GM23338 (cell line): Measurements from ENCODE around the gene CLEC4G. TPM values are rescaled to one million over a fixed set of nuclear protein-coding genes. Genes with fewer than 3 reads are reported as not detected.
A peak's percentile ranks its signal among the peaks of the same experiment; 100 is the strongest.

ENCODE experiments used
- ATAC-seq: fragments of 200-7000 bp; cut with Tn5 transposase; 3 replicates; pipeline ENCODE4 v1.9.1; 2020
- DNase-seq: peaks from one replicate; pipeline ENCODE4 v3.0.0-alpha.2; 2015; ENCODE audit warnings: low spot score
- H2AFZ ChIP-seq: fragments of 200-600 bp; sonication (generic); 2 replicates; pipeline ENCODE4 v1.8.0; 2016; ENCODE audit warnings: antibody characterized with exemption, mild to moderate bottlenecking, moderate library complexity
- H3F3A ChIP-seq: fragments of 200-600 bp; sonication (generic); replicated peaks from 2 replicates; pipeline ENCODE4 v1.8.0; 2017; ENCODE audit warnings: antibody characterized with exemption, mixed run types, low read depth
- H3K27ac ChIP-seq: fragments of 200-600 bp; sonication (generic); 2 replicates; pipeline ENCODE4 v1.6.1; 2016; ENCODE audit warnings: low read depth
- H3K27me3 ChIP-seq: fragments of 200-600 bp; sonication (generic); 2 replicates; pipeline ENCODE4 v1.8.0; 2016; ENCODE audit warnings: mild to moderate bottlenecking, mixed run types, moderate library complexity; ENCODE audit not compliant: insufficient read depth
- H3K36me3 ChIP-seq: fragments of 200-600 bp; sonication (generic); 2 replicates; pipeline ENCODE4 v1.8.0; 2016; ENCODE audit warnings: mild to moderate bottlenecking; ENCODE audit not compliant: insufficient read depth
- H3K4me1 ChIP-seq: fragments of 200-600 bp; sonication (generic); 2 replicates; pipeline ENCODE4 v1.8.0; 2016; ENCODE audit warnings: mild to moderate bottlenecking, moderate library complexity; ENCODE audit not compliant: insufficient read depth
- H3K4me2 ChIP-seq: fragments of 200-600 bp; sonication (generic); 2 replicates; pipeline ENCODE4 v1.7.1; 2017; ENCODE audit warnings: mixed run types
- H3K4me3 ChIP-seq: fragments of 200-600 bp; sonication (generic); 2 replicates; pipeline ENCODE4 v1.6.1; 2016; ENCODE audit warnings: mixed run types
- H3K79me2 ChIP-seq: fragments of 200-600 bp; sonication (generic); replicated peaks from 2 replicates; pipeline ENCODE4 v1.8.0; 2017; ENCODE audit warnings: mild to moderate bottlenecking; ENCODE audit not compliant: insufficient read depth
- H3K9me2 ChIP-seq: fragments of 200-600 bp; sonication (generic); 2 replicates; pipeline ENCODE4 v1.8.0; 2017; ENCODE audit not compliant: insufficient read depth
- H4K20me1 ChIP-seq: fragments of 200-600 bp; sonication (generic); replicated peaks from 2 replicates; pipeline ENCODE4 v1.8.0; 2017; ENCODE audit warnings: mild to moderate bottlenecking; ENCODE audit not compliant: insufficient read depth
- H3K27ac Mint-ChIP-seq: 2 replicates; pipeline ENCODE4 v1.8.0; 2020; ENCODE audit warnings: inconsistent platforms, mild to moderate bottlenecking, moderate library complexity, mixed read lengths
- H3K27me3 Mint-ChIP-seq: 3 replicates; pipeline ENCODE4 v1.8.0; 2022; ENCODE audit warnings: low read depth, mild to moderate bottlenecking, moderate library complexity, mixed read lengths, inconsistent platforms; ENCODE audit not compliant: insufficient read depth, poor library complexity
- H3K36me3 Mint-ChIP-seq: 3 replicates; pipeline ENCODE4 v1.8.0; 2021; ENCODE audit warnings: low read depth, mild to moderate bottlenecking, inconsistent platforms, moderate library complexity, mixed read lengths
- H3K4me1 Mint-ChIP-seq: 3 replicates; pipeline ENCODE4 v1.8.0; 2020; ENCODE audit warnings: mild to moderate bottlenecking, inconsistent platforms, mixed read lengths
- H3K4me3 Mint-ChIP-seq: 3 replicates; pipeline ENCODE4 v1.8.0; 2021; ENCODE audit warnings: moderate library complexity, mild to moderate bottlenecking, inconsistent platforms, mixed read lengths
- H3K9me3 Mint-ChIP-seq: 3 replicates; pipeline ENCODE4 v1.8.0; 2020; ENCODE audit warnings: moderate library complexity, mild to moderate bottlenecking, inconsistent platforms, mixed read lengths
- CREB1 ChIP-seq: fragments of 250-450 bp; sonication (Bioruptor Pico); IDR thresholded peaks from 2 replicates; pipeline ENCODE4 v1.5.0; 2020; ENCODE audit warnings: low read depth, mild to moderate bottlenecking, moderate library complexity
- CTCF ChIP-seq, 2 experiments: fragments of 200-600 bp in 1 of 2; sonication (generic) in 1 of 2; conservative IDR thresholded peaks; 2 replicates each; pipeline versions ENCODE4 v1.5.1 to v1.6.1; 2016 to 2017; ENCODE audit warnings: antibody characterized with exemption in 2 of 2, low read depth in 2 of 2, mild to moderate bottlenecking in 2 of 2, moderate library complexity in 1 of 2
- ETS1 ChIP-seq: IDR thresholded peaks from 2 replicates; pipeline ENCODE4 v1.6.1; 2016; ENCODE audit warnings: antibody characterized with exemption
- EZH2 ChIP-seq: fragments of 200-600 bp; sonication (generic); IDR thresholded peaks from one replicate; pipeline ENCODE4 v1.8.0; 2017; ENCODE audit warnings: antibody characterized with exemption, mild to moderate bottlenecking, low read depth; ENCODE audit not compliant: unreplicated experiment
- EZH2phosphoT487 ChIP-seq: fragments of 200-600 bp; sonication (generic); IDR thresholded peaks from one replicate; pipeline ENCODE4 v1.8.1; 2018; ENCODE audit warnings: antibody characterized with exemption; ENCODE audit not compliant: unreplicated experiment
- JUNB ChIP-seq: IDR thresholded peaks from one replicate; pipeline ENCODE4 v1.6.1; 2016; ENCODE audit warnings: antibody characterized with exemption; ENCODE audit not compliant: unreplicated experiment
- NANOG ChIP-seq: IDR thresholded peaks from 2 replicates; pipeline ENCODE4 v1.6.1; 2016; ENCODE audit warnings: antibody characterized with exemption, borderline replicate concordance
- POLR2AphosphoS5 ChIP-seq: IDR thresholded peaks from 2 replicates; pipeline ENCODE4 v1.6.1; 2016; ENCODE audit warnings: antibody characterized with exemption, low read depth
- STAT1 ChIP-seq: IDR thresholded peaks from one replicate; pipeline ENCODE4 v1.6.1; 2016; ENCODE audit warnings: antibody characterized with exemption; ENCODE audit not compliant: unreplicated experiment
- ZNF114 ChIP-seq: fragments of 250-450 bp; sonication (Bioruptor Pico); IDR thresholded peaks from 2 replicates; pipeline ENCODE4 v1.5.0; 2020; ENCODE audit warnings: mild to moderate bottlenecking, moderate library complexity
- ZNF331 ChIP-seq: fragments of 250-450 bp; sonication (Bioruptor Pico); IDR thresholded peaks from 2 replicates; pipeline ENCODE4 v1.5.0; 2020; ENCODE audit warnings: low read depth, mild to moderate bottlenecking, moderate library complexity
- polyA plus RNA-seq: library from polyadenylated mRNA; unstranded; fragments of >200 nt; fragmentation: Nextera tagmentation; extraction: Ambion mirVana; gene quantifications from 2 replicates; pipeline ENCODE4 v1.2.1, GENCODE V29; 2016
- total RNA-seq: library from RNA; depleted of rRNA; stranded (reverse); fragments of >200 nt; shearing (Covaris generic); gene quantifications from 2 replicates; pipeline ENCODE4 v1.2.3, GENCODE V29; 2014
- TF ChIP-seq, protein P1 (sequence below): IDR thresholded peaks from one replicate; pipeline ENCODE4 v1.6.1; 2018; ENCODE audit warnings: antibody characterized with exemption; ENCODE audit not compliant: unreplicated experiment
- TF ChIP-seq, protein P2 (sequence below): fragments of 250-450 bp; sonication (Bioruptor Pico); IDR thresholded peaks from 2 replicates; pipeline ENCODE4 v1.5.0; 2020; ENCODE audit warnings: mild to moderate bottlenecking, moderate library complexity

CLEC4G gene
- total and polyA plus RNA-seq, 2 experiments from 2014 or later, result 0.52 to 0.65 TPM

DNA sequence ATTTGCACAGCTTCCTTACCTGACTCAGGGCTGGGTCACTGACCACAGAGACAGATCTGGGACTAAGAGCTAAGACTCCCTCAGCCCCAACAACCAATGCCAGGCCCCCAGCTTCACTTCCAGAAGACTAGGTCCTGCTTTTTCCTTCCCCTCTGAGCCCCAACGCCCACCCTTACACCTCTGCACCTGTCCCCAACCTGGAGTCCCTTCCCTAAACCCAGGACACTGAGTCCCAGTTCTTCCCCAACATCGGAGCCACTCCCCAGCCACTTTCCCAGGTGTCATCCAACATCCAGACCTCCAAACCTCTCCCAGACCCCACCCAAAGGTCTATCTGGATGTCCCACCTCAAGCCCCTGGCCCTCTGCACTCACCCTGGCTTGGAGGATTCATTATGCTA lies 32.9 kb downstream of the CLEC4G start:
- no peak overlapping the region for H3K4me3 ChIP-seq
- H3K36me3 ChIP-seq, result no peaks in the 10 kb centered on the region
- H3K4me1 Mint-ChIP-seq, result peaks cover 26% of the 10 kb centered on the region
- DNase-seq, result no peak
- H2AFZ ChIP-seq, result peak overlapping the region; percentile 84
- no peaks in the 10 kb centered on the region for H3K79me2 ChIP-seq
- H3K27ac Mint-ChIP-seq, result no peak overlapping the region
- no peaks in the 10 kb centered on the region; the same call in 2 of the 3 replicates for H3K9me3 Mint-ChIP-seq
- no peak overlapping the region for H3K4me3 Mint-ChIP-seq
- no peaks in the 10 kb centered on the region; the same call in 2 of the 3 replicates for H3K36me3 Mint-ChIP-seq
- no peaks in the 10 kb centered on the region for H3K9me2 ChIP-seq
- H3K27me3 Mint-ChIP-seq, result peaks cover 7% of the 10 kb centered on the region
- 0 out of 2 replicates have a peak, but pooled peaks cover 4% of the 10 kb centered on the region for H3K4me1 ChIP-seq
- no peaks in the 10 kb centered on the region for H4K20me1 ChIP-seq
- H3K4me2 ChIP-seq, result peak overlapping the region; percentile 43; the same call in 1 of the 2 replicates
- TF ChIP-seq ETS1, result no peak
- no peak for TF ChIP-seq ZNF114
- TF ChIP-seq NANOG, result no peak
- TF ChIP-seq JUNB, result no peak
- no peak for TF ChIP-seq ZNF331 (CRISPR knock-in tag)
- TF ChIP-seq POLR2AphosphoS5, result no peak
- no peak for TF ChIP-seq CREB1 (CRISPR knock-in tag)
- TF ChIP-seq EZH2phosphoT487, result no peak
- TF ChIP-seq CTCF (conservative IDR thresholded peaks at IDR 0.05; ENCODE audit: low read depth in 2 of 2), result no peak
- TF ChIP-seq EZH2, result no peak
- no peak for TF ChIP-seq STAT1
- TF ChIP-seq, protein P1, sequence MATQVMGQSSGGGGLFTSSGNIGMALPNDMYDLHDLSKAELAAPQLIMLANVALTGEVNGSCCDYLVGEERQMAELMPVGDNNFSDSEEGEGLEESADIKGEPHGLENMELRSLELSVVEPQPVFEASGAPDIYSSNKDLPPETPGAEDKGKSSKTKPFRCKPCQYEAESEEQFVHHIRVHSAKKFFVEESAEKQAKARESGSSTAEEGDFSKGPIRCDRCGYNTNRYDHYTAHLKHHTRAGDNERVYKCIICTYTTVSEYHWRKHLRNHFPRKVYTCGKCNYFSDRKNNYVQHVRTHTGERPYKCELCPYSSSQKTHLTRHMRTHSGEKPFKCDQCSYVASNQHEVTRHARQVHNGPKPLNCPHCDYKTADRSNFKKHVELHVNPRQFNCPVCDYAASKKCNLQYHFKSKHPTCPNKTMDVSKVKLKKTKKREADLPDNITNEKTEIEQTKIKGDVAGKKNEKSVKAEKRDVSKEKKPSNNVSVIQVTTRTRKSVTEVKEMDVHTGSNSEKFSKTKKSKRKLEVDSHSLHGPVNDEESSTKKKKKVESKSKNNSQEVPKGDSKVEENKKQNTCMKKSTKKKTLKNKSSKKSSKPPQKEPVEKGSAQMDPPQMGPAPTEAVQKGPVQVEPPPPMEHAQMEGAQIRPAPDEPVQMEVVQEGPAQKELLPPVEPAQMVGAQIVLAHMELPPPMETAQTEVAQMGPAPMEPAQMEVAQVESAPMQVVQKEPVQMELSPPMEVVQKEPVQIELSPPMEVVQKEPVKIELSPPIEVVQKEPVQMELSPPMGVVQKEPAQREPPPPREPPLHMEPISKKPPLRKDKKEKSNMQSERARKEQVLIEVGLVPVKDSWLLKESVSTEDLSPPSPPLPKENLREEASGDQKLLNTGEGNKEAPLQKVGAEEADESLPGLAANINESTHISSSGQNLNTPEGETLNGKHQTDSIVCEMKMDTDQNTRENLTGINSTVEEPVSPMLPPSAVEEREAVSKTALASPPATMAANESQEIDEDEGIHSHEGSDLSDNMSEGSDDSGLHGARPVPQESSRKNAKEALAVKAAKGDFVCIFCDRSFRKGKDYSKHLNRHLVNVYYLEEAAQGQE, result no peak
- TF ChIP-seq, protein P2, sequence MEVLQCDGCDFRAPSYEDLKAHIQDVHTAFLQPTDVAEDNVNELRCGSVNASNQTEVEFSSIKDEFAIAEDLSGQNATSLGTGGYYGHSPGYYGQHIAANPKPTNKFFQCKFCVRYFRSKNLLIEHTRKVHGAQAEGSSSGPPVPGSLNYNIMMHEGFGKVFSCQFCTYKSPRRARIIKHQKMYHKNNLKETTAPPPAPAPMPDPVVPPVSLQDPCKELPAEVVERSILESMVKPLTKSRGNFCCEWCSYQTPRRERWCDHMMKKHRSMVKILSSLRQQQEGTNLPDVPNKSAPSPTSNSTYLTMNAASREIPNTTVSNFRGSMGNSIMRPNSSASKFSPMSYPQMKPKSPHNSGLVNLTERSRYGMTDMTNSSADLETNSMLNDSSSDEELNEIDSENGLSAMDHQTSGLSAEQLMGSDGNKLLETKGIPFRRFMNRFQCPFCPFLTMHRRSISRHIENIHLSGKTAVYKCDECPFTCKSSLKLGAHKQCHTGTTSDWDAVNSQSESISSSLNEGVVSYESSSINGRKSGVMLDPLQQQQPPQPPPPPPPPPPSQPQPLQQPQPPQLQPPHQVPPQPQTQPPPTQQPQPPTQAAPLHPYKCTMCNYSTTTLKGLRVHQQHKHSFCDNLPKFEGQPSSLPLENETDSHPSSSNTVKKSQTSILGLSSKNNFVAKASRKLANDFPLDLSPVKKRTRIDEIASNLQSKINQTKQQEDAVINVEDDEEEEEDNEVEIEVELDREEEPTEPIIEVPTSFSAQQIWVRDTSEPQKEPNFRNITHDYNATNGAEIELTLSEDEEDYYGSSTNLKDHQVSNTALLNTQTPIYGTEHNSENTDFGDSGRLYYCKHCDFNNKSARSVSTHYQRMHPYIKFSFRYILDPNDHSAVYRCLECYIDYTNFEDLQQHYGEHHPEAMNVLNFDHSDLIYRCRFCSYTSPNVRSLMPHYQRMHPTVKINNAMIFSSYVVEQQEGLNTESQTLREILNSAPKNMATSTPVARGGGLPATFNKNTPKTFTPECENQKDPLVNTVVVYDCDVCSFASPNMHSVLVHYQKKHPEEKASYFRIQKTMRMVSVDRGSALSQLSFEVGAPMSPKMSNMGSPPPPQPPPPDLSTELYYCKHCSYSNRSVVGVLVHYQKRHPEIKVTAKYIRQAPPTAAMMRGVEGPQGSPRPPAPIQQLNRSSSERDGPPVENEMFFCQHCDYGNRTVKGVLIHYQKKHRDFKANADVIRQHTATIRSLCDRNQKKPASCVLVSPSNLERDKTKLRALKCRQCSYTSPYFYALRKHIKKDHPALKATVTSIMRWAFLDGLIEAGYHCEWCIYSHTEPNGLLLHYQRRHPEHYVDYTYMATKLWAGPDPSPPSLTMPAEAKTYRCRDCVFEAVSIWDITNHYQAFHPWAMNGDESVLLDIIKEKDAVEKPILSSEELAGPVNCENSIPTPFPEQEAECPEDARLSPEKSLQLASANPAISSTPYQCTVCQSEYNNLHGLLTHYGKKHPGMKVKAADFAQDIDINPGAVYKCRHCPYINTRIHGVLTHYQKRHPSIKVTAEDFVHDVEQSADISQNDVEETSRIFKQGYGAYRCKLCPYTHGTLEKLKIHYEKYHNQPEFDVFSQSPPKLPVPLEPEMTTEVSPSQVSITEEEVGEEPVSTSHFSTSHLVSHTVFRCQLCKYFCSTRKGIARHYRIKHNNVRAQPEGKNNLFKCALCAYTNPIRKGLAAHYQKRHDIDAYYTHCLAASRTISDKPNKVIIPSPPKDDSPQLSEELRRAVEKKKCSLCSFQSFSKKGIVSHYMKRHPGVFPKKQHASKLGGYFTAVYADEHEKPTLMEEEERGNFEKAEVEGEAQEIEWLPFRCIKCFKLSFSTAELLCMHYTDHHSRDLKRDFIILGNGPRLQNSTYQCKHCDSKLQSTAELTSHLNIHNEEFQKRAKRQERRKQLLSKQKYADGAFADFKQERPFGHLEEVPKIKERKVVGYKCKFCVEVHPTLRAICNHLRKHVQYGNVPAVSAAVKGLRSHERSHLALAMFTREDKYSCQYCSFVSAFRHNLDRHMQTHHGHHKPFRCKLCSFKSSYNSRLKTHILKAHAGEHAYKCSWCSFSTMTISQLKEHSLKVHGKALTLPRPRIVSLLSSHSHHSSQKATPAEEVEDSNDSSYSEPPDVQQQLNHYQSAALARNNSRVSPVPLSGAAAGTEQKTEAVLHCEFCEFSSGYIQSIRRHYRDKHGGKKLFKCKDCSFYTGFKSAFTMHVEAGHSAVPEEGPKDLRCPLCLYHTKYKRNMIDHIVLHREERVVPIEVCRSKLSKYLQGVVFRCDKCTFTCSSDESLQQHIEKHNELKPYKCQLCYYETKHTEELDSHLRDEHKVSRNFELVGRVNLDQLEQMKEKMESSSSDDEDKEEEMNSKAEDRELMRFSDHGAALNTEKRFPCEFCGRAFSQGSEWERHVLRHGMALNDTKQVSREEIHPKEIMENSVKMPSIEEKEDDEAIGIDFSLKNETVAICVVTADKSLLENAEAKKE (CRISPR knock-in tag), result no peak
- ATAC-seq, result no peak
- no peak overlapping the region for H3K27ac ChIP-seq
- no peaks in the 10 kb centered on the region for H3F3A ChIP-seq
- no peaks in the 10 kb centered on the region for H3K27me3 ChIP-seq
